Osteoblast (primary cell): ENCODE data around the gene PRKCA. TPM values are rescaled to one million over a fixed set of nuclear protein-coding genes. Genes with fewer than 3 reads are reported as not detected.

Source experiments
- DNase-seq: peaks from one replicate; pipeline ENCODE4 v3.0.0; 2011; ENCODE audit warnings: low spot score, mixed read lengths; ENCODE audit not compliant: insufficient read length; ENCODE audit errors: missing footprints
- H2AFZ ChIP-seq: 2 replicates; pipeline ENCODE4 v1.6.0; 2011; ENCODE audit warnings: mild to moderate bottlenecking, low read length
- H3K27ac ChIP-seq: 2 replicates; pipeline ENCODE4 v1.5.1; 2011; ENCODE audit warnings: mild to moderate bottlenecking, low read depth, low read length, moderate library complexity
- H3K27me3 ChIP-seq: 2 replicates; pipeline ENCODE4 v1.6.0; 2012; ENCODE audit warnings: mild to moderate bottlenecking, control low read depth, inconsistent platforms, low read length, moderate library complexity; ENCODE audit not compliant: insufficient read depth
- H3K36me3 ChIP-seq: 2 replicates; pipeline ENCODE4 v1.5.1; 2011; ENCODE audit warnings: mild to moderate bottlenecking, low read length, control low read depth, moderate library complexity; ENCODE audit not compliant: insufficient read depth
- H3K4me1 ChIP-seq: 2 replicates; pipeline ENCODE4 v1.5.1; 2011; ENCODE audit warnings: mild to moderate bottlenecking, low read length, control low read depth, moderate library complexity; ENCODE audit not compliant: insufficient read depth
- H3K4me2 ChIP-seq: 2 replicates; pipeline ENCODE4 v1.6.0; 2011; ENCODE audit warnings: mild to moderate bottlenecking, low read length; ENCODE audit not compliant: insufficient read depth
- H3K4me3 ChIP-seq: fragments of 200-600 bp; sonication (generic); 3 replicates; pipeline ENCODE4 v1.5.1; 2012; ENCODE audit warnings: mild to moderate bottlenecking, low read length, inconsistent platforms; ENCODE audit not compliant: insufficient read depth
- H3K79me2 ChIP-seq: 2 replicates; pipeline ENCODE4 v1.6.0; 2012; ENCODE audit warnings: mild to moderate bottlenecking, low read length, control low read depth, inconsistent platforms; ENCODE audit not compliant: insufficient read depth
- H3K9me3 ChIP-seq: 2 replicates; pipeline ENCODE4 v1.5.1; 2011; ENCODE audit warnings: low read depth, low read length, control low read depth
- H4K20me1 ChIP-seq: 2 replicates; pipeline ENCODE4 v1.6.0; 2012; ENCODE audit warnings: mild to moderate bottlenecking, low read length, control low read depth; ENCODE audit not compliant: insufficient read depth
- total RNA-seq: library from RNA; depleted of rRNA; stranded (reverse); fragments of >200 nt; gene quantifications from 2 replicates; pipeline ENCODE4 v1.2.3, GENCODE V29; 2012
- TF ChIP-seq, protein P1 (sequence below): IDR thresholded peaks from 2 replicates; pipeline ENCODE4 v1.5.1; 2011; ENCODE audit warnings: mild to moderate bottlenecking, low read depth, low read length, moderate library complexity; ENCODE audit errors: extremely low read depth

The PRKCA gene
- total RNA-seq, 1 donor = 46.0 TPM

GRCh38 chr17:66458782-66459181, 156.4 kb downstream of the PRKCA start:
- Histone ChIP-seq H3K4me1 (peaks cover 38% of the 10 kb centered on the region), H3K4me3 (no peak overlapping the region), H3K9me3 (no peaks in the 10 kb centered on the region), H3K36me3 (peaks cover 13% of the 10 kb centered on the region), H3K79me2 (peaks cover 76% of the 10 kb centered on the region), H3K27ac (peak overlapping the region; percentile 94), H2AFZ (no peak overlapping the region), H3K4me2 (no peak overlapping the region), H3K27me3 (no peaks in the 10 kb centered on the region), H4K20me1 (no peaks in the 10 kb centered on the region)
- TF ChIP-seq, protein P1, sequence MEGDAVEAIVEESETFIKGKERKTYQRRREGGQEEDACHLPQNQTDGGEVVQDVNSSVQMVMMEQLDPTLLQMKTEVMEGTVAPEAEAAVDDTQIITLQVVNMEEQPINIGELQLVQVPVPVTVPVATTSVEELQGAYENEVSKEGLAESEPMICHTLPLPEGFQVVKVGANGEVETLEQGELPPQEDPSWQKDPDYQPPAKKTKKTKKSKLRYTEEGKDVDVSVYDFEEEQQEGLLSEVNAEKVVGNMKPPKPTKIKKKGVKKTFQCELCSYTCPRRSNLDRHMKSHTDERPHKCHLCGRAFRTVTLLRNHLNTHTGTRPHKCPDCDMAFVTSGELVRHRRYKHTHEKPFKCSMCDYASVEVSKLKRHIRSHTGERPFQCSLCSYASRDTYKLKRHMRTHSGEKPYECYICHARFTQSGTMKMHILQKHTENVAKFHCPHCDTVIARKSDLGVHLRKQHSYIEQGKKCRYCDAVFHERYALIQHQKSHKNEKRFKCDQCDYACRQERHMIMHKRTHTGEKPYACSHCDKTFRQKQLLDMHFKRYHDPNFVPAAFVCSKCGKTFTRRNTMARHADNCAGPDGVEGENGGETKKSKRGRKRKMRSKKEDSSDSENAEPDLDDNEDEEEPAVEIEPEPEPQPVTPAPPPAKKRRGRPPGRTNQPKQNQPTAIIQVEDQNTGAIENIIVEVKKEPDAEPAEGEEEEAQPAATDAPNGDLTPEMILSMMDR = no peak
- no peak for DNase-seq

- DNase-seq = peak; percentile 92
- Histone ChIP-seq H3K4me3 (peak overlapping the region; percentile 13), H3K36me3 (peaks cover 13% of the 10 kb centered on the region), H3K27ac (peak overlapping the region; percentile 94), H3K79me2 (peaks cover 74% of the 10 kb centered on the region), H4K20me1 (no peaks in the 10 kb centered on the region), H3K4me1 (peaks cover 40% of the 10 kb centered on the region), H3K27me3 (no peaks in the 10 kb centered on the region), H2AFZ (no peak overlapping the region), H3K9me3 (no peaks in the 10 kb centered on the region), H3K4me2 (peak overlapping the region; percentile 70)
- TF ChIP-seq, protein P1 = no peak
These were observed 157.4 kb downstream of the PRKCA start for GRCh38 chr17:66459811-66460270.

- TF ChIP-seq, protein P1 = no peak
- Histone ChIP-seq H3K36me3 (peaks cover 13% of the 10 kb centered on the region), H3K4me1 (peaks cover 40% of the 10 kb centered on the region), H2AFZ (no peak overlapping the region), H3K9me3 (no peaks in the 10 kb centered on the region), H3K79me2 (peaks cover 74% of the 10 kb centered on the region), H3K4me3 (no peak overlapping the region), H3K4me2 (peak overlapping the region; percentile 70), H4K20me1 (no peaks in the 10 kb centered on the region), H3K27me3 (no peaks in the 10 kb centered on the region), H3K27ac (peak overlapping the region; percentile 94)
- no peak for DNase-seq
These were observed 158.1 kb downstream of the PRKCA start for GRCh38 chr17:66460558-66460957.

DNA sequence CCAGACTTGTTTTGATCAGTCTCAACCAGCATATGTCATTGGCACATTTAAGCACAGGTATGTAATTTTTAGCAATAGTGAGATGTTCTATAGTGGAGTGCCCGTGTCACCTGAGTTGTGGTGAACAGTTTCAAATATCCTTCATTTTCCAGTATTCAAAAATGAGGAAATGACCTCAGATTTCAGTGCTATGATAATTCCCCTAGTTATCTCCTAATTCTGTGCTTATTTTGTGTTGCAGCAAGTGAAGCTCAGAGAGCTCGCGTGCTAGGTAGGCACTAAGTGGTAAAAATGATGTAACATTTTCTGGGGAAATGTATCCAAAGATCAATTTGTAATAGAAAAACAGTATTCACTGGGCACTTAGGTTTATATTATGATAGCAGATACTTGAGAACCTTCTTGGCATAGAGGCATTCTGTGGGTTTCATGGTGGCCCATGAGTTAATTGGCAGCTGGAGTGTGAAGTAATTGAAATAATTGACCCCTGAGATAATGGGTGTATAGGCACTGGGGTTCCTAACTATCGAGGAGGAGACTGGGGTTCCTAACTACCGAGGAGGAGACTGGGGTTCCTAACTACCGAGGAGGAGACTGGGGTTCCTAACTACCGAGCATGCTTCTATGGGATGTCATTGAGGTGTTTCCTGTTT, 159.1 kb downstream of the PRKCA start:
- no peak for DNase-seq
- peaks cover 13% of the 10 kb centered on the region for H3K36me3 ChIP-seq
- no peak overlapping the region for H2AFZ ChIP-seq
- no peaks in the 10 kb centered on the region for H3K9me3 ChIP-seq
- H3K4me3 ChIP-seq = no peak overlapping the region
- H4K20me1 ChIP-seq = no peaks in the 10 kb centered on the region
- H3K27ac ChIP-seq = peak overlapping the region; percentile 94
- H3K27me3 ChIP-seq = no peaks in the 10 kb centered on the region
- TF ChIP-seq, protein P1 = no peak
- H3K4me2 ChIP-seq = no peak overlapping the region
- peaks cover 73% of the 10 kb centered on the region for H3K79me2 ChIP-seq
- peaks cover 49% of the 10 kb centered on the region for H3K4me1 ChIP-seq
